ENCODE data around the gene CHPF2. TPM values are rescaled to one million over a fixed set of nuclear protein-coding genes. Genes with fewer than 3 reads are reported as not detected.

CHPF2 gene
- total RNA-seq, 1 donor, result 47.0 TPM

DNA sequence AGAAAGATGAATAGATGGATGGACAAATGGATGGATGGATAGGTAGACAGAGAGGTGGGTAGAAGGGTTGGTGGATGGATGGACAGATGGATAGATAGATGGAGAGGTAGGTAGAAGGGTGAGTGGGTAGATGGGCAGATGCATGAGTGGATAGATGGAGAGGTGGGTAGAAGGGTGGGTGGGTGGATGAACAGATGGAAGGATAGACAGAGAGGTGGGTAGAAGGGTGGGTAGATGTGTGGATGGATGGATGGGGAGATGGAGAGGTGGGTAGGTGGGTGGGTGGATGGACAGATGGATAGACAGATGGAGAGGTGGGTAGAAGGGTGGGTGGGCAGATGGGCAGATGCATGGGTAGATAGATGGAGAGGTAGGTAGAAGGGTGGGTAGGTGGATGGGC, 34.4 kb upstream of the CHPF2 start:
- TF ChIP-seq CTCF (IDR thresholded peaks at IDR 0.05; ENCODE audit: insufficient read depth, low read length), result no peak
- no peak for DNase-seq (ENCODE audit: low read depth)
- no peak overlapping the region for H3K4me3 ChIP-seq (ENCODE audit: low read depth, low read length)

DNA sequence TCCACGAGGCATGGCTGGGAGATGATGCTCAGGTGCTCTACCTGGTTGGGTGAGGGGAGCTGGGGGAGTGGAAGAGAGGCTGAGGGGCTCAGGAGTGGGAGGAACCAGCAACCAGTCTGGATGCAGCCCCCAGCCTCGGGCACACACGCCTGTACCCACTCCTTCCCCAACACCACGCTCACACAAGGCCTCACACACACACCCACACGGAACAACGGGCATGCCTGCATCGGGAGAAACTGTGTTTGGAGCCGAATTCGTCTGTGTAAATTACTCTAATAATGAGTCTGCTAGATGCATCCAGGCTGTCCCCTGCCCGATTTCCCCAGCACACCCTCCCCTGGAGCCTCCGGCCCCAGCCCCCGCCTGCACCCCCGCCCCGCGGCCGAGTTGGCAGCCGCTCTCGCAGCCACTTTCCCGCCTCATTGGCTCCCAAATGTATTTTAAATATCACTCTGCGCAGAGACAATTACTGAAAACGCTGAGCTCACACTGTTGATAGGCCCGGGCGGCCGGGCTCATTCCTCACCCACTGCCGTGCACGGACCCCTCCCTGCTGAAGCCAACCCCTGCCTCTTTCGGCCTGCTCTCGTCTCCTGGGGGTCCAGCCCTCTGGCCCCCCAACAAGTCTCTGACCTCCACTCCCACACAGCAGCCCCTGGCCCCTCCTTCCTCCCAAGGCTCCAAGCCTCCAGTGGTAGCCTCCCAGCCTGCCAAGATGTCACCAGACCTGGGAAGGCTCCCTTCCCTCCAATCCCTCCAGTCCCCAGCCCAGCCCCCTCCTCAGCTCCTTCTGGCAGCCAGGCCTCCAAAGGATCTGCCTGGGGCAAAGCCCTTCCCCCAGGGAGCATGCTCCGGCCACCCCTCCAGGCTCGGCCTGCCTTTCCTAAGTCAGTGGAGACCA, 33.1 kb upstream of the CHPF2 start:
- H3K4me3 ChIP-seq (ENCODE audit: low read depth, low read length), result no peak overlapping the region
- TF ChIP-seq CTCF (IDR thresholded peaks at IDR 0.05; ENCODE audit: insufficient read depth, low read length), result no peak
- DNase-seq (ENCODE audit: low read depth), result no peak

GRCh38 chr7:151201344-151201743, 30.9 kb upstream of the CHPF2 start:
- no peak for DNase-seq (ENCODE audit: low read depth)
- H3K4me3 ChIP-seq (ENCODE audit: low read depth, low read length), result no peak overlapping the region
- no peak for TF ChIP-seq CTCF (IDR thresholded peaks at IDR 0.05; ENCODE audit: insufficient read depth, low read length)

- no peak overlapping the region for H3K4me3 ChIP-seq (ENCODE audit: low read depth, low read length)
- no peak for TF ChIP-seq CTCF (IDR thresholded peaks at IDR 0.05; ENCODE audit: insufficient read depth, low read length)
- DNase-seq (ENCODE audit: low read depth), result no peak
Measured at GRCh38 chr7:151201751-151202150, 30.5 kb upstream of the CHPF2 start.

DNA sequence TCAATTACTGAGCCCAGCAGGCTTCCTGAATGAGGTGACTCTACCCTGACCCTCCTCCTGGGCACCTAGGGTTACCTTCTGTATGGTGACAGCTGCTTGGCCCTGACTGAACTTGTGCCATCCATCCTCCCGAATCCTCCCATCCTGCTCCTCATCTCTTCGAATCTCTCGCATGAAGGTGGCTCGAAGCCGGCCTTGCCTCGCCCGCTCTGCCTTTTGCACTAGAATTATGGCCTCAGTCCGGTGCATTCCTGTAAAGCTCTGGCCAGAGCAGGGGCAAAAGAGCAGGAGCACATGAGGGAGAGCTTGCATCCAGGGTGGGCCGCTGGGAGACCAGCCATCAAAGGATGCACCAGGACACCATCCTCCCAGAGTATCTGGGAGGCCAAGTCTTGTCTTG, 29.4 kb upstream of the CHPF2 start:
- no peak for TF ChIP-seq CTCF (IDR thresholded peaks at IDR 0.05; ENCODE audit: insufficient read depth, low read length)
- DNase-seq (ENCODE audit: low read depth), result no peak
- H3K4me3 ChIP-seq (ENCODE audit: low read depth, low read length), result no peak overlapping the region

DNA sequence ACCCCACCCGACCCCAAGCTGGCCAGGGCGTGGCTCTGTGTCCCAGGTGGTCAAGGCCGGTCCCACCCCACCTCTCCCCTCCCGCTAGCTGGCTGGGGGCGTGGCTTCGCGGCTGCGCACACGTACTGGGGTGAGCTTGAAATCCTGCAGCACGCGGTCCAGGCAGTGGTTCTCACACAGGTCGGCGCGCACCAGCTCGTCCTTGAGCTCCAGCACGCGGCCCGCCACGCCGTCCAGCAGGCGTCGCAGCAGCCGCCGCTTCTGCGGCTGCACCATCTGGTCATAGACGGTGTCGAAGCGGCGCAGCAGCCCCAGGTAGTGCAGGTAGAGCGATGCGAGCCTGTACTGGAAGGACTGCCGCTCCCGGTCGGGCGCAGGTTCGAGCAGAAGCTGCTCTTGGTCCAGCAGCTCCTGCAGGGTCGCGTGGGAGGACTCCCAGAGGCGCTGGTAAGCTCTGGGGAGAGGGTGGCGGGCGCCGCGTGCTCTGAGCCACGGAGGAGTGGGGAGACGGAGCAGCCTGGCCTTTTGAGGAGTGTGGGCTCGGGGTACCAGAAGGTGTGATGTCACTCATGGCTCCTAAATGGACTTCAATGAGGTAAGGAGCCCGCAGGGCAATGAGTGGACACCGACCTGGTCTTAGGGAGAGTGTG, 27.8 kb upstream of the CHPF2 start:
- DNase-seq (ENCODE audit: low read depth), result no peak
- no peak overlapping the region for H3K4me3 ChIP-seq (ENCODE audit: low read depth, low read length)
- TF ChIP-seq CTCF (IDR thresholded peaks at IDR 0.05; ENCODE audit: insufficient read depth, low read length), result no peak
